HepG2 (cell line): ENCODE measurements around the gene STN1. TPM values are rescaled to one million over a fixed set of nuclear protein-coding genes. Genes with fewer than 3 reads are reported as not detected.

ENCODE experiments used
- ARNTL ChIP-seq: sonication (generic); formaldehyde crosslinking; IDR thresholded peaks from 2 replicates; pipeline ENCODE4 v1.4.0; 2020; ENCODE audit warnings: mild to moderate bottlenecking, missing genetic modification reagents
- ASH2L ChIP-seq: fragments of 300-600, 200-600 bp; sonication (generic); IDR thresholded peaks from 2 replicates; pipeline ENCODE4 v1.7.0; 2017; ENCODE audit warnings: low read depth, mild to moderate bottlenecking, moderate library complexity, mixed read lengths, low read length; ENCODE audit not compliant: insufficient read length
- ERF ChIP-seq: IDR thresholded peaks from 2 replicates; pipeline ENCODE4 v1.6.1; 2018; ENCODE audit warnings: missing biosample characterization, missing genetic modification reagents
- ETV5 ChIP-seq: IDR thresholded peaks from 2 replicates; pipeline ENCODE4 v1.6.1; 2018; ENCODE audit warnings: missing biosample characterization, missing genetic modification reagents, inconsistent platforms, borderline replicate concordance
- HIVEP1 ChIP-seq: sonication (generic); formaldehyde crosslinking; IDR thresholded peaks from 2 replicates; pipeline ENCODE4 v1.4.0; 2020; ENCODE audit warnings: mild to moderate bottlenecking, missing genetic modification reagents
- RORA ChIP-seq: sonication (generic); formaldehyde crosslinking; IDR thresholded peaks from 2 replicates; pipeline ENCODE4 v1.5.0; 2020; ENCODE audit warnings: mild to moderate bottlenecking, missing genetic modification reagents, moderate library complexity
- SMAD9 ChIP-seq: sonication (generic); formaldehyde crosslinking; IDR thresholded peaks from 2 replicates; pipeline ENCODE4 v1.5.1; 2020; ENCODE audit warnings: mild to moderate bottlenecking, missing genetic modification reagents
- SNAI1 ChIP-seq: sonication (generic); formaldehyde crosslinking; IDR thresholded peaks from 2 replicates; pipeline ENCODE4 v1.5.0; 2020; ENCODE audit warnings: mild to moderate bottlenecking, missing genetic modification reagents, borderline replicate concordance
- ZEB1 ChIP-seq: IDR thresholded peaks from 2 replicates; pipeline ENCODE4 v1.6.1; 2012; ENCODE audit warnings: mild to moderate bottlenecking, low read depth, inconsistent platforms; ENCODE audit not compliant: insufficient replicate concordance
- ZIK1 ChIP-seq: sonication (generic); formaldehyde crosslinking; IDR thresholded peaks from 2 replicates; pipeline ENCODE4 v1.5.0; 2020; ENCODE audit warnings: mild to moderate bottlenecking, low read depth, missing genetic modification reagents, borderline replicate concordance
- ZNF10 ChIP-seq: sonication (generic); formaldehyde crosslinking; IDR thresholded peaks from 2 replicates; pipeline ENCODE4 v1.4.0; 2020; ENCODE audit warnings: mild to moderate bottlenecking, low read depth, missing genetic modification reagents, borderline replicate concordance
- ZNF292 ChIP-seq: sonication (generic); formaldehyde crosslinking; IDR thresholded peaks from 2 replicates; pipeline ENCODE4 v1.8.1; 2022; ENCODE audit warnings: mild to moderate bottlenecking, low read depth, missing genetic modification reagents, borderline replicate concordance
- polyA plus RNA-seq, 8 experiments: library from polyadenylated mRNA; depleted of rRNA in 3 of 8; stranded (reverse) in 7 of 8; unstranded in 1 of 8; fragments of >200 nt; fragmentation: Illumina TruSeq in 4 of 8; extraction: Trizol in 4 of 8; gene quantifications; 2 replicates each; pipeline versions ENCODE4 v1.2.1 to v1.2.3, GENCODE V29; 2011 to 2016; ENCODE audit warnings: low read depth in 4 of 8, missing spikeins in 1 of 8, mixed read lengths in 1 of 8; ENCODE audit not compliant: insufficient read depth in 1 of 8
- total RNA-seq, 5 experiments: library from RNA; depleted of rRNA; stranded (reverse); fragments of >200 nt; fragmentation: Illumina TruSeq; extraction: Trizol; gene quantifications; 2 replicates each; pipeline ENCODE4 v1.2.3, GENCODE V29; 2016; ENCODE audit warnings: low read depth in 1 of 5
- TF ChIP-seq, protein P1 (sequence below), 2 experiments: sonication (generic) in 1 of 2; formaldehyde crosslinking in 1 of 2; IDR thresholded peaks; 2 replicates each; pipeline versions ENCODE4 v1.4.0 to v1.6.1; 2018 to 2020; ENCODE audit warnings: missing genetic modification reagents in 2 of 2, borderline replicate concordance in 1 of 2, low read depth in 1 of 2, mild to moderate bottlenecking in 1 of 2, missing biosample characterization in 1 of 2
- TF ChIP-seq, protein P2 (sequence below): sonication (generic); formaldehyde crosslinking; IDR thresholded peaks from 2 replicates; pipeline ENCODE4 v1.4.0; 2020; ENCODE audit warnings: missing genetic modification reagents
- TF ChIP-seq, protein P3 (sequence below): sonication (generic); formaldehyde crosslinking; IDR thresholded peaks from 2 replicates; pipeline ENCODE4 v1.4.0; 2020; ENCODE audit warnings: missing genetic modification reagents, borderline replicate concordance
- TF ChIP-seq, protein P4 (sequence below): sonication (generic); formaldehyde crosslinking; IDR thresholded peaks from 2 replicates; pipeline ENCODE4 v1.5.0; 2020; ENCODE audit warnings: mild to moderate bottlenecking, missing genetic modification reagents, borderline replicate concordance
- TF ChIP-seq, protein P5 (sequence below): fragments of 450-650 bp; IDR thresholded peaks from 2 replicates; pipeline ENCODE4 v1.6.1; 2017

STN1 gene
- total and polyA plus RNA-seq, 2 of the 13 experiments (the other 11 are each of a cell fraction or from before 2014, with no cell fraction given), result 17.6 to 22.7 TPM

- TF ChIP-seq ARNTL (CRISPR knock-in tag) (peak; percentile 73), ZEB1 (no peak), ETV5 (CRISPR knock-in tag) (0 out of 2 replicates have a peak, but pooled peaks have one; percentile 46), ZNF292 (no peak), SMAD9 (no peak), ZNF10 (CRISPR knock-in tag) (no peak), HIVEP1 (CRISPR knock-in tag) (no peak), ZIK1 (CRISPR knock-in tag) (no peak; the same call in 1 of the 2 replicates), SNAI1 (no peak), RORA (CRISPR knock-in tag) (no peak), ERF (0 out of 2 replicates have a peak, but pooled peaks have one; percentile 4), ASH2L (peak; percentile 66)
- TF ChIP-seq, protein P1, sequence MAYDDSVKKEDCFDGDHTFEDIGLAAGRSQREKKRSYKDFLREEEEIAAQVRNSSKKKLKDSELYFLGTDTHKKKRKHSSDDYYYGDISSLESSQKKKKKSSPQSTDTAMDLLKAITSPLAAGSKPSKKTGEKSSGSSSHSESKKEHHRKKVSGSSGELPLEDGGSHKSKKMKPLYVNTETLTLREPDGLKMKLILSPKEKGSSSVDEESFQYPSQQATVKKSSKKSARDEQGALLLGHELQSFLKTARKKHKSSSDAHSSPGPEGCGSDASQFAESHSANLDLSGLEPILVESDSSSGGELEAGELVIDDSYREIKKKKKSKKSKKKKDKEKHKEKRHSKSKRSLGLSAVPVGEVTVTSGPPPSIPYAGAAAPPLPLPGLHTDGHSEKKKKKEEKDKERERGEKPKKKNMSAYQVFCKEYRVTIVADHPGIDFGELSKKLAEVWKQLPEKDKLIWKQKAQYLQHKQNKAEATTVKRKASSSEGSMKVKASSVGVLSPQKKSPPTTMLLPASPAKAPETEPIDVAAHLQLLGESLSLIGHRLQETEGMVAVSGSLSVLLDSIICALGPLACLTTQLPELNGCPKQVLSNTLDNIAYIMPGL (CRISPR knock-in tag; IDR thresholded peaks at IDR 0.05; ENCODE audit: borderline replicate concordance in 1 of 2, low read depth in 1 of 2), result peak; percentile 71 to 72; a peak in 2 of 4 replicates
- TF ChIP-seq, protein P2, sequence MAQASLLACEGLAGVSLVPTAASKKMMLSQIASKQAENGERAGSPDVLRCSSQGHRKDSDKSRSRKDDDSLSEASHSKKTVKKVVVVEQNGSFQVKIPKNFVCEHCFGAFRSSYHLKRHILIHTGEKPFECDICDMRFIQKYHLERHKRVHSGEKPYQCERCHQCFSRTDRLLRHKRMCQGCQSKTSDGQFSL (CRISPR knock-in tag), result 0 out of 2 replicates have a peak, but pooled peaks have one; percentile 26
- TF ChIP-seq, protein P3, sequence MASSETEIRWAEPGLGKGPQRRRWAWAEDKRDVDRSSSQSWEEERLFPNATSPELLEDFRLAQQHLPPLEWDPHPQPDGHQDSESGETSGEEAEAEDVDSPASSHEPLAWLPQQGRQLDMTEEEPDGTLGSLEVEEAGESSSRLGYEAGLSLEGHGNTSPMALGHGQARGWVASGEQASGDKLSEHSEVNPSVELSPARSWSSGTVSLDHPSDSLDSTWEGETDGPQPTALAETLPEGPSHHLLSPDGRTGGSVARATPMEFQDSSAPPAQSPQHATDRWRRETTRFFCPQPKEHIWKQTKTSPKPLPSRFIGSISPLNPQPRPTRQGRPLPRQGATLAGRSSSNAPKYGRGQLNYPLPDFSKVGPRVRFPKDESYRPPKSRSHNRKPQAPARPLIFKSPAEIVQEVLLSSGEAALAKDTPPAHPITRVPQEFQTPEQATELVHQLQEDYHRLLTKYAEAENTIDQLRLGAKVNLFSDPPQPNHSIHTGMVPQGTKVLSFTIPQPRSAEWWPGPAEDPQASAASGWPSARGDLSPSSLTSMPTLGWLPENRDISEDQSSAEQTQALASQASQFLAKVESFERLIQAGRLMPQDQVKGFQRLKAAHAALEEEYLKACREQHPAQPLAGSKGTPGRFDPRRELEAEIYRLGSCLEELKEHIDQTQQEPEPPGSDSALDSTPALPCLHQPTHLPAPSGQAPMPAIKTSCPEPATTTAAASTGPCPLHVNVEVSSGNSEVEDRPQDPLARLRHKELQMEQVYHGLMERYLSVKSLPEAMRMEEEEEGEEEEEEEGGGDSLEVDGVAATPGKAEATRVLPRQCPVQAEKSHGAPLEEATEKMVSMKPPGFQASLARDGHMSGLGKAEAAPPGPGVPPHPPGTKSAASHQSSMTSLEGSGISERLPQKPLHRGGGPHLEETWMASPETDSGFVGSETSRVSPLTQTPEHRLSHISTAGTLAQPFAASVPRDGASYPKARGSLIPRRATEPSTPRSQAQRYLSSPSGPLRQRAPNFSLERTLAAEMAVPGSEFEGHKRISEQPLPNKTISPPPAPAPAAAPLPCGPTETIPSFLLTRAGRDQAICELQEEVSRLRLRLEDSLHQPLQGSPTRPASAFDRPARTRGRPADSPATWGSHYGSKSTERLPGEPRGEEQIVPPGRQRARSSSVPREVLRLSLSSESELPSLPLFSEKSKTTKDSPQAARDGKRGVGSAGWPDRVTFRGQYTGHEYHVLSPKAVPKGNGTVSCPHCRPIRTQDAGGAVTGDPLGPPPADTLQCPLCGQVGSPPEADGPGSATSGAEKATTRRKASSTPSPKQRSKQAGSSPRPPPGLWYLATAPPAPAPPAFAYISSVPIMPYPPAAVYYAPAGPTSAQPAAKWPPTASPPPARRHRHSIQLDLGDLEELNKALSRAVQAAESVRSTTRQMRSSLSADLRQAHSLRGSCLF, result no peak; the same call in 1 of the 2 replicates
- TF ChIP-seq, protein P4, sequence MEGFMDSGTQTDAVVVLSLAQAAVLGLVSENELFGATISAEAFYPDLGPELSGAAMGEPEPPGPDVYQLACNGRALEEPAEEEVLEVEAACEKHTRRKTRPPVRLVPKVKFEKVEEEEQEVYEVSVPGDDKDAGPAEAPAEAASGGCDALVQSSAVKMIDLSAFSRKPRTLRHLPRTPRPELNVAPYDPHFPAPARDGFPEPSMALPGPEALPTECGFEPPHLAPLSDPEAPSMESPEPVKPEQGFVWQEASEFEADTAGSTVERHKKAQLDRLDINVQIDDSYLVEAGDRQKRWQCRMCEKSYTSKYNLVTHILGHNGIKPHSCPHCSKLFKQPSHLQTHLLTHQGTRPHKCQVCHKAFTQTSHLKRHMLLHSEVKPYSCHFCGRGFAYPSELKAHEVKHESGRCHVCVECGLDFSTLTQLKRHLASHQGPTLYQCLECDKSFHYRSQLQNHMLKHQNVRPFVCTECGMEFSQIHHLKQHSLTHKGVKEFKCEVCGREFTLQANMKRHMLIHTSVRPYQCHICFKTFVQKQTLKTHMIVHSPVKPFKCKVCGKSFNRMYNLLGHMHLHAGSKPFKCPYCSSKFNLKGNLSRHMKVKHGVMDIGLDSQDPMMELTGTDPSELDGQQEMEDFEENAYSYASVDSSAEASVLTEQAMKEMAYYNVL (CRISPR knock-in tag), result 0 out of 2 replicates have a peak, but pooled peaks have one; percentile 43
- TF ChIP-seq, protein P5, sequence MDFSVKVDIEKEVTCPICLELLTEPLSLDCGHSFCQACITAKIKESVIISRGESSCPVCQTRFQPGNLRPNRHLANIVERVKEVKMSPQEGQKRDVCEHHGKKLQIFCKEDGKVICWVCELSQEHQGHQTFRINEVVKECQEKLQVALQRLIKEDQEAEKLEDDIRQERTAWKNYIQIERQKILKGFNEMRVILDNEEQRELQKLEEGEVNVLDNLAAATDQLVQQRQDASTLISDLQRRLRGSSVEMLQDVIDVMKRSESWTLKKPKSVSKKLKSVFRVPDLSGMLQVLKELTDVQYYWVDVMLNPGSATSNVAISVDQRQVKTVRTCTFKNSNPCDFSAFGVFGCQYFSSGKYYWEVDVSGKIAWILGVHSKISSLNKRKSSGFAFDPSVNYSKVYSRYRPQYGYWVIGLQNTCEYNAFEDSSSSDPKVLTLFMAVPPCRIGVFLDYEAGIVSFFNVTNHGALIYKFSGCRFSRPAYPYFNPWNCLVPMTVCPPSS, result no peak
Observed at GRCh38 chr10:103918053-103918846, at the start of gene STN1 (continued).
